A673 (cell line): ENCODE data around the gene SLC16A5. TPM values are rescaled to one million over a fixed set of nuclear protein-coding genes. Genes with fewer than 3 reads are reported as not detected.
A peak's percentile ranks its signal among the peaks of the same experiment; 100 is the strongest.

Experiments used
- BruUV-seq: library from RNA; stranded (reverse); fragments of 400-500 nt; replicated peaks from 2 replicates; lab custom pipeline; 2021; lab: Mats Ljungman, UMichigan
- CTCF ChIA-PET: fragments of 300-600 bp; sonication (Branson Sonifier 250); formaldehyde crosslinking; loops from one replicate; lab custom pipeline; 2022; ENCODE audit warnings: antibody characterized with exemption; lab: Charles Lee
- POLR2A ChIA-PET: fragments of 300-600 bp; sonication (Branson Sonifier 250); formaldehyde crosslinking; loops from one replicate; lab custom pipeline; 2022; ENCODE audit warnings: antibody characterized with exemption; ENCODE audit not compliant: low non-redundant PET; lab: Charles Lee
- DNase-seq: peaks from one replicate; pipeline ENCODE4 v3.0.0-alpha.2; 2015; ENCODE audit warnings: low spot score
- H3K27ac ChIP-seq: fragments of 200-600 bp; sonication (generic); 2 replicates; pipeline ENCODE4 v1.5.1; 2016; ENCODE audit warnings: mixed run types, low read depth, mild to moderate bottlenecking, mixed read lengths, antibody characterized with exemption, low read length; ENCODE audit not compliant: poor library complexity, severe bottlenecking
- H3K27me3 ChIP-seq: fragments of 200-600 bp; sonication (generic); replicated peaks from 2 replicates; pipeline ENCODE4 v1.6.1; 2017; ENCODE audit warnings: mixed run types, low read depth, mild to moderate bottlenecking, mixed read lengths, antibody characterized with exemption, low read length; ENCODE audit not compliant: insufficient read depth, poor library complexity
- H3K36me3 ChIP-seq: fragments of 200-600 bp; sonication (generic); 2 replicates; pipeline ENCODE4 v1.6.1; 2016; ENCODE audit warnings: mixed run types, mild to moderate bottlenecking, mixed read lengths, antibody characterized with exemption, low read length; ENCODE audit not compliant: insufficient read depth, poor library complexity, severe bottlenecking
- H3K4me1 ChIP-seq: fragments of 200-600 bp; sonication (generic); 2 replicates; pipeline ENCODE4 v1.6.1; 2017; ENCODE audit warnings: mixed run types, mild to moderate bottlenecking, mixed read lengths, antibody characterized with exemption, low read length; ENCODE audit not compliant: insufficient read depth, poor library complexity, severe bottlenecking
- H3K4me3 ChIP-seq: fragments of 200-600 bp; sonication (generic); 2 replicates; pipeline ENCODE4 v1.5.1; 2016; ENCODE audit warnings: low read depth, mixed run types, mild to moderate bottlenecking, mixed read lengths, low read length; ENCODE audit not compliant: poor library complexity, severe bottlenecking
- H3K9me3 ChIP-seq: fragments of 200-600 bp; sonication (generic); 2 replicates; pipeline ENCODE4 v1.6.1; 2016; ENCODE audit warnings: mixed run types, low read depth, mild to moderate bottlenecking, mixed read lengths, antibody characterized with exemption, low read length; ENCODE audit not compliant: poor library complexity, severe bottlenecking
- EZH2 ChIP-seq: fragments of 200-600 bp; sonication (generic); IDR thresholded peaks from 2 replicates; pipeline ENCODE4 v1.6.1; 2017; ENCODE audit warnings: borderline replicate concordance, low read depth, mild to moderate bottlenecking, mixed read lengths, antibody characterized with exemption, low read length; ENCODE audit not compliant: poor library complexity, severe bottlenecking
- intact Hi-C: fragments of 100-400 bp; cut with micrococcal nuclease; formaldehyde crosslinking; loops from one replicate; pipeline ENCODE4 v1.10.0; 2022; ENCODE audit not compliant: unreplicated experiment
- total RNA-seq: library from RNA; stranded (reverse); gene quantifications from 2 replicates; pipeline ENCODE4 v1.2.3, GENCODE V29; 2021
- TF ChIP-seq, protein P1 (sequence below): fragments of 300-800, 200-600 bp; sonication (generic); conservative IDR thresholded peaks from 2 replicates; pipeline ENCODE4 v1.5.1; 2017; ENCODE audit warnings: low read depth, mild to moderate bottlenecking, antibody characterized with exemption, low read length, moderate library complexity, mixed read lengths

The SLC16A5 gene
- total RNA-seq, 1 experiment from 2014 or later = 0.80 TPM

DNA sequence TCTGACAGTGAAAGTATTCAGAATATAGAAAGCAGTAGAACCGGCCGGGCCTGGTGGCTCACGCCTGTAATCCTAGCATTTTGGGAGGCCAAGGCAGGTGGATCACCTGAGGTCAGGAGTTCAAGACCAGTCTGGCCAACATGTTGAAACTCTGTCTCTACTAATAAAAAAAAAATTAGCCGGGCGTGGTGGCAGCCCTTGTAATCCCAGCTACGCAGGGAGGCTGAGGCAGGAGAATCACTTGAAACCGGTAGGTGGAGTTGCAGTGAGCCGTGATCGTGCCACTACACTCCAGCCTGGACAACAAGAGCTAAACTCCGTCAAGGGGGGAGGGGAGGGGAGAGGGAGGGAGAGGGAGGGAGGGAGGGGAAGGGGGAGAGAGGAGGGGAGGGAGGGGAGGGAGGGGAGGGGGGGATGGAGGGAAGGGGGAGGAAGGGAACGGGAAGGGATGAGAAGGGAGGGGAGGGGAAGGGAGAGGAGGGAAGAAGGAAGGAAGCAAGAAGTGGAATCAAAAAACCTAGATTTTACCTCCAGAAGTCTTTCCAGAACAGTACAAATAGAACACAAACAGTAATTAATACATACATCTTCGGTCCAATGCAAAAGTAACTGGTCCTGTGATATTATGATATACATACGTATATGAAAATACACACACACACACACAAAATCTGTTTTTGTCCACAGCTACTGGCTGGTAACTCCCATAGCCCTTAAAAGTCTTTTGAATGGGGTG is 54.6 kb downstream of the SLC16A5 start:
- no peak for TF ChIP-seq EZH2
- CTCF ChIA-PET = no interaction called here

DNA sequence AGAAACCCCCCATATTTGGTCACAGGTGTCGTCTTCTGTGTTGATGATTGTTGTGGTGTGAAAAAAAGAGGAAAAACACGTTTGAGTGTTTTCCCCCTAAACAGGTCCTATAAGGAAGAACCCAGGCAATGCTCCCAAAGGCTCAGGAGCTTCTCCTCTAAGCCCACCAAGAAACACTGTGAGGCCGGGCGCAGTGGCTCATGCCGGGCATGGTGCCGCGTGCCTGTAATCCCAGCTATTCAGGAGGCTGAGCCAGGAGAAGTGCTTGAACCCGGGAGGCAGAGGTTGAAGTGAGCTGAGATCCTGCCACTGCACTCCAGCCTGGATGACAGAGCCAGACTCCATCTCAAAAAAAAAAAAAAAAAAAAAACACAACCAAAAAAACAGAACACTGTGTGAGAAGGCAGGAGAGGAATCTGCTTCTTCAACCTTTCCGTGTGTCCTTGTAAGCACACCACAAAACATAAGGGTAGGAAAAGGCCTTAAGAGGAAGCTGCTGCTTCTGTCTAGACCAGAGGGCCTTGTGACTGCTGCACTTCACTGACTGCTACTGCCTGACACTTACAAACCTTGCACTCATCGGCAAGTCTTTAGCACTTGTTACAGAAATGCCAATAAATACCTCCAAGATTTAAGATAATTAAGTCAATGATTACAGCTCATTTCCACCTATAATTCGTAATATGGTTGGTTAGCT is 57.2 kb downstream of the SLC16A5 start:
- CTCF ChIA-PET = no interaction called here
- Histone ChIP-seq H3K36me3 (peaks cover 88% of the 10 kb centered on the region), H3K9me3 (no peaks in the 10 kb centered on the region), H3K27me3 (no peaks in the 10 kb centered on the region), H3K4me3 (no peak overlapping the region), H3K4me1 (no peaks in the 10 kb centered on the region), H3K27ac (no peak overlapping the region)
- no peak for DNase-seq
- TSS peak; percentile 0 for BruUV-seq
- TF ChIP-seq, protein P1, sequence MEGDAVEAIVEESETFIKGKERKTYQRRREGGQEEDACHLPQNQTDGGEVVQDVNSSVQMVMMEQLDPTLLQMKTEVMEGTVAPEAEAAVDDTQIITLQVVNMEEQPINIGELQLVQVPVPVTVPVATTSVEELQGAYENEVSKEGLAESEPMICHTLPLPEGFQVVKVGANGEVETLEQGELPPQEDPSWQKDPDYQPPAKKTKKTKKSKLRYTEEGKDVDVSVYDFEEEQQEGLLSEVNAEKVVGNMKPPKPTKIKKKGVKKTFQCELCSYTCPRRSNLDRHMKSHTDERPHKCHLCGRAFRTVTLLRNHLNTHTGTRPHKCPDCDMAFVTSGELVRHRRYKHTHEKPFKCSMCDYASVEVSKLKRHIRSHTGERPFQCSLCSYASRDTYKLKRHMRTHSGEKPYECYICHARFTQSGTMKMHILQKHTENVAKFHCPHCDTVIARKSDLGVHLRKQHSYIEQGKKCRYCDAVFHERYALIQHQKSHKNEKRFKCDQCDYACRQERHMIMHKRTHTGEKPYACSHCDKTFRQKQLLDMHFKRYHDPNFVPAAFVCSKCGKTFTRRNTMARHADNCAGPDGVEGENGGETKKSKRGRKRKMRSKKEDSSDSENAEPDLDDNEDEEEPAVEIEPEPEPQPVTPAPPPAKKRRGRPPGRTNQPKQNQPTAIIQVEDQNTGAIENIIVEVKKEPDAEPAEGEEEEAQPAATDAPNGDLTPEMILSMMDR = no peak
- no peak for TF ChIP-seq EZH2
- POLR2A ChIA-PET = interaction anchor here (0.7 kb wide), 1 partner anchor 136 kb away, joined by 15 read pairs; no protein-coding TSS in a partner anchor
- intact Hi-C loops = no loop called here

More for the DNA sequence above, 54.6 kb downstream of the SLC16A5 start:
- H3K9me3 ChIP-seq = no peaks in the 10 kb centered on the region
- POLR2A ChIA-PET = no interaction called here
- no peak overlapping the region for H3K4me3 ChIP-seq
- DNase-seq = no peak
- H3K4me1 ChIP-seq = no peaks in the 10 kb centered on the region
- peaks cover 94% of the 10 kb centered on the region for H3K36me3 ChIP-seq
- no peak overlapping the region for H3K27ac ChIP-seq
- no TSS peak for BruUV-seq
- H3K27me3 ChIP-seq = no peaks in the 10 kb centered on the region
- intact Hi-C loops = no loop called here

- CTCF ChIA-PET = no interaction called here
- no TSS peak for BruUV-seq
- Histone ChIP-seq H3K27ac (no peak overlapping the region), H3K4me3 (no peak overlapping the region), H3K36me3 (peaks cover 72% of the 10 kb centered on the region), H3K4me1 (no peaks in the 10 kb centered on the region), H3K27me3 (no peaks in the 10 kb centered on the region), H3K9me3 (no peaks in the 10 kb centered on the region)
- POLR2A ChIA-PET = no interaction called here
- TF ChIP-seq, protein P1 = no peak
- no peak for TF ChIP-seq EZH2
- no peak for DNase-seq
- intact Hi-C loops = no loop called here
Measured at GRCh38 chr17:75146592-75146991, 58.8 kb downstream of the SLC16A5 start.
